Body of pancreas (tissue), 4 donors: ENCODE measurements around the gene ALG5.

Source experiments
- POLR2A ChIP-seq, 3 donors: fragments of 450-650 bp; IDR thresholded peaks; one replicate each; pipeline ENCODE4 v1.6.1; 2016; ENCODE audit warnings: antibody characterized with exemption in 3 of 3, mild to moderate bottlenecking in 2 of 3
- TF ChIP-seq, protein P1 (sequence below), 7 experiments: fragments of 450-650 bp in 4 of 7; fragments of 200-600 bp in 3 of 7; sonication (generic) in 3 of 7; IDR thresholded peaks; one replicate each; pipeline ENCODE4 v1.5.1; 2016 to 2019; ENCODE audit warnings: antibody characterized with exemption in 7 of 7

DNA sequence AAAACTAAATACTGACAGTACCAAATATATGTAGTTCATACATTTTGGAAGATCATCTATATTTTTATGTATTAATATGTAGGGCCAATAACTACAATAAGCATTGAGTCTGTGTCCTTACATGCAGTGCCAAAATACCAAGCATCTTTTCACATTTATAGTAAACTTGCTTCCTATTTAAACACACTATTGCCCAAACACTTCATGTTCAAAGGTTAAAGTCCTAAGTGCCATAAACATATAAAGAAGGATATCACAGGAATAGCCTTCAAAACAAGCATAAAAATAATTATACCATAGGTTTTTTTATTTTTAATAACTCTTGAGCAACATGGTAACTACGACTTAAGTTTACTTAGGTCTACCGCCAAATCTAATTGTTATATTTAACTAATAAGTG is 28.5 kb upstream of the ALG5 start:
- TF ChIP-seq POLR2A (IDR thresholded peaks at IDR 0.05) = no peak
- TF ChIP-seq, protein P1, sequence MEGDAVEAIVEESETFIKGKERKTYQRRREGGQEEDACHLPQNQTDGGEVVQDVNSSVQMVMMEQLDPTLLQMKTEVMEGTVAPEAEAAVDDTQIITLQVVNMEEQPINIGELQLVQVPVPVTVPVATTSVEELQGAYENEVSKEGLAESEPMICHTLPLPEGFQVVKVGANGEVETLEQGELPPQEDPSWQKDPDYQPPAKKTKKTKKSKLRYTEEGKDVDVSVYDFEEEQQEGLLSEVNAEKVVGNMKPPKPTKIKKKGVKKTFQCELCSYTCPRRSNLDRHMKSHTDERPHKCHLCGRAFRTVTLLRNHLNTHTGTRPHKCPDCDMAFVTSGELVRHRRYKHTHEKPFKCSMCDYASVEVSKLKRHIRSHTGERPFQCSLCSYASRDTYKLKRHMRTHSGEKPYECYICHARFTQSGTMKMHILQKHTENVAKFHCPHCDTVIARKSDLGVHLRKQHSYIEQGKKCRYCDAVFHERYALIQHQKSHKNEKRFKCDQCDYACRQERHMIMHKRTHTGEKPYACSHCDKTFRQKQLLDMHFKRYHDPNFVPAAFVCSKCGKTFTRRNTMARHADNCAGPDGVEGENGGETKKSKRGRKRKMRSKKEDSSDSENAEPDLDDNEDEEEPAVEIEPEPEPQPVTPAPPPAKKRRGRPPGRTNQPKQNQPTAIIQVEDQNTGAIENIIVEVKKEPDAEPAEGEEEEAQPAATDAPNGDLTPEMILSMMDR (IDR thresholded peaks at IDR 0.05) = no peak
